SU-DHL-6 (cell line): ENCODE data around the gene CNKSR3.

Experiments
- CTCF ChIP-seq: fragments of 200-600 bp; sonication (generic); IDR thresholded peaks from one replicate; pipeline ENCODE4 v1.5.1; 2017; ENCODE audit warnings: antibody characterized with exemption, mild to moderate bottlenecking, low read length, moderate library complexity; ENCODE audit not compliant: insufficient read depth, poor library complexity, severe bottlenecking
- EZH2phosphoT487 ChIP-seq: fragments of 200-600 bp; sonication (generic), shearing (Covaris generic); conservative IDR thresholded peaks from 2 replicates; pipeline ENCODE4 v1.6.1; 2018; ENCODE audit warnings: mild to moderate bottlenecking, antibody characterized with exemption, low read length, moderate library complexity, mixed read lengths

GRCh38 chr6:154388803-154389202, 121.7 kb downstream of the CNKSR3 start:
- TF ChIP-seq CTCF = no peak
- TF ChIP-seq EZH2phosphoT487 = no peak
